WTC11 (cell line): Measurements from ENCODE around the gene OPTC. TPM values are rescaled to one million over a fixed set of nuclear protein-coding genes. Genes with fewer than 3 reads are reported as not detected.
A peak's percentile ranks its signal among the peaks of the same experiment; 100 is the strongest.

Experiments
- ATAC-seq: fragments of 200-7000 bp; cut with Tn5 transposase; 2 replicates; pipeline ENCODE4 v1.10.0; 2021; ENCODE audit warnings: mild to moderate bottlenecking, moderate library complexity
- CTCF ChIA-PET: fragments of 300-600 bp; sonication (Branson Sonifier 250); formaldehyde crosslinking; loops from one replicate; lab custom pipeline; 2021; ENCODE audit warnings: antibody characterized with exemption; lab: Charles Lee
- POLR2A ChIA-PET: fragments of 350-600 bp; sonication (Branson Sonifier 250); formaldehyde crosslinking; loops from one replicate; lab custom pipeline; 2021; ENCODE audit warnings: antibody characterized with exemption; lab: Charles Lee
- DNase-seq: peaks from one replicate; pipeline ENCODE4 v3.0.0; 2021; ENCODE audit warnings: low spot score
- H3K27ac Mint-ChIP-seq: 2 replicates; pipeline ENCODE4 v1.8.0; 2021; ENCODE audit warnings: mixed read lengths
- H3K27me3 Mint-ChIP-seq: 2 replicates; pipeline ENCODE4 v1.8.0; 2021; ENCODE audit warnings: low read depth, mild to moderate bottlenecking, moderate library complexity, mixed read lengths
- H3K36me3 Mint-ChIP-seq: 2 replicates; pipeline ENCODE4 v1.8.0; 2021; ENCODE audit warnings: mixed read lengths
- H3K4me1 Mint-ChIP-seq: 2 replicates; pipeline ENCODE4 v1.8.0; 2022; ENCODE audit warnings: mixed read lengths
- H3K4me3 Mint-ChIP-seq: 2 replicates; pipeline ENCODE4 v1.8.0; 2021; ENCODE audit warnings: mild to moderate bottlenecking, moderate library complexity, mixed read lengths
- H3K9me3 Mint-ChIP-seq: 2 replicates; pipeline ENCODE4 v1.8.0; 2021; ENCODE audit warnings: mixed read lengths
- ATF2 ChIP-seq: sonication (generic); formaldehyde crosslinking; IDR thresholded peaks from 2 replicates; pipeline ENCODE4 v1.8.1; 2022; ENCODE audit warnings: low read depth, missing genetic modification reagents, borderline replicate concordance
- ATF3 ChIP-seq: sonication (generic); formaldehyde crosslinking; conservative IDR thresholded peaks from 2 replicates; pipeline ENCODE4 v1.8.1; 2022; ENCODE audit warnings: mild to moderate bottlenecking, missing genetic modification reagents
- E2F4 ChIP-seq: sonication (generic); formaldehyde crosslinking; IDR thresholded peaks from 2 replicates; pipeline ENCODE4 v1.8.1; 2022; ENCODE audit warnings: low read depth, mild to moderate bottlenecking, moderate library complexity, missing genetic modification reagents, borderline replicate concordance
- E2F5 ChIP-seq: sonication (generic); formaldehyde crosslinking; IDR thresholded peaks from 2 replicates; pipeline ENCODE4 v1.8.1; 2022; ENCODE audit warnings: mild to moderate bottlenecking, moderate library complexity, missing genetic modification reagents
- EMX1 ChIP-seq: fragments of 250-450 bp; sonication (Bioruptor Pico); IDR thresholded peaks from 2 replicates; pipeline ENCODE4 v1.8.0; 2021; ENCODE audit warnings: mild to moderate bottlenecking
- FOXJ3 ChIP-seq: sonication (generic); formaldehyde crosslinking; IDR thresholded peaks from 2 replicates; pipeline ENCODE4 v1.9.0; 2021; ENCODE audit warnings: missing genetic modification reagents, mild to moderate bottlenecking, borderline replicate concordance
- GRHL2 ChIP-seq: fragments of 250-450 bp; sonication (Bioruptor Pico); IDR thresholded peaks from 2 replicates; pipeline ENCODE4 v1.8.0; 2022; ENCODE audit warnings: mild to moderate bottlenecking, moderate library complexity; ENCODE audit not compliant: insufficient replicate concordance, severe bottlenecking
- HMGXB4 ChIP-seq: sonication (generic); formaldehyde crosslinking; IDR thresholded peaks from 2 replicates; pipeline ENCODE4 v1.8.1; 2023; ENCODE audit warnings: mild to moderate bottlenecking, moderate library complexity, missing genetic modification reagents
- KAT7 ChIP-seq: sonication (generic); formaldehyde crosslinking; IDR thresholded peaks from 2 replicates; pipeline ENCODE4 v1.8.1; 2023; ENCODE audit warnings: missing genetic modification reagents, mild to moderate bottlenecking, borderline replicate concordance
- MLX ChIP-seq: sonication (generic); formaldehyde crosslinking; IDR thresholded peaks from 2 replicates; pipeline ENCODE4 v1.8.1; 2023; ENCODE audit warnings: mild to moderate bottlenecking, missing genetic modification reagents, moderate library complexity
- MXD4 ChIP-seq: fragments of 250-450 bp; sonication (Bioruptor Pico); IDR thresholded peaks from 2 replicates; pipeline ENCODE4 v1.8.0; 2021; ENCODE audit warnings: mild to moderate bottlenecking, moderate library complexity, borderline replicate concordance
- MYBL2 ChIP-seq: sonication (generic); formaldehyde crosslinking; IDR thresholded peaks from 2 replicates; pipeline ENCODE4 v1.8.1; 2023; ENCODE audit warnings: mild to moderate bottlenecking, moderate library complexity, missing genetic modification reagents
- RORB ChIP-seq: fragments of 250-450 bp; sonication (Bioruptor Pico); IDR thresholded peaks from 2 replicates; pipeline ENCODE4 v1.9.0; 2021; ENCODE audit warnings: mild to moderate bottlenecking
- SMAD4 ChIP-seq: sonication (generic); formaldehyde crosslinking; IDR thresholded peaks from 2 replicates; pipeline ENCODE4 v1.8.0; 2022; ENCODE audit warnings: mild to moderate bottlenecking, missing genetic modification reagents
- TCF7 ChIP-seq: sonication (generic); formaldehyde crosslinking; IDR thresholded peaks from 2 replicates; pipeline ENCODE4 v1.8.0; 2022; ENCODE audit warnings: mild to moderate bottlenecking, low read depth, missing genetic modification reagents, moderate library complexity
- TEAD1 ChIP-seq: sonication (generic); formaldehyde crosslinking; IDR thresholded peaks from 2 replicates; pipeline ENCODE4 v1.8.0; 2022; ENCODE audit warnings: mild to moderate bottlenecking, missing genetic modification reagents
- ZNF281 ChIP-seq: sonication (generic); formaldehyde crosslinking; IDR thresholded peaks from 2 replicates; pipeline ENCODE4 v1.8.0; 2023; ENCODE audit warnings: mild to moderate bottlenecking, missing genetic modification reagents
- ZNF425 ChIP-seq: fragments of 250-450 bp; sonication (Bioruptor Pico); conservative IDR thresholded peaks from 2 replicates; pipeline ENCODE4 v1.9.0; 2021; ENCODE audit warnings: mild to moderate bottlenecking
- total RNA-seq: library from RNA; stranded (reverse); gene quantifications from 3 replicates; pipeline ENCODE4 v1.2.3, GENCODE V29; 2021

Gene OPTC
- total RNA-seq, 1 experiment from 2014 or later: 0.55 TPM

GRCh38 chr1:203463469-203464062 lies 30.4 kb upstream of the OPTC start:
- no peaks in the 10 kb centered on the region; the same call in 1 of the 2 replicates for H3K27me3 Mint-ChIP-seq
- no peak overlapping the region for H3K4me3 Mint-ChIP-seq
- no peak overlapping the region for H3K27ac Mint-ChIP-seq
- H3K36me3 Mint-ChIP-seq: no peaks in the 10 kb centered on the region
- H3K9me3 Mint-ChIP-seq: no peaks in the 10 kb centered on the region
- no peak for DNase-seq
- POLR2A ChIA-PET: interaction anchor here (0.6 kb wide), 1 partner anchor 184 kb away, joined by 7 read pairs; no protein-coding TSS in a partner anchor
- CTCF ChIA-PET: interaction anchor here (1.0 to 2.4 kb wide), 17 partner anchors 10 to 423 kb away, joined by 3 to 26 read pairs (median 4); partner anchors contain the start of genes FMOD, OPTC and PRELP
- ATAC-seq: peak; percentile 76
- peaks cover 16% of the 10 kb centered on the region for H3K4me1 Mint-ChIP-seq
- no peak for TF ChIP-seq E2F5 (CRISPR knock-in tag)
- no peak for TF ChIP-seq ATF2 (CRISPR knock-in tag)
- TF ChIP-seq KAT7 (CRISPR knock-in tag): no peak
- no peak for TF ChIP-seq HMGXB4 (CRISPR knock-in tag)
- TF ChIP-seq ZNF281 (CRISPR knock-in tag): no peak
- TF ChIP-seq RORB (CRISPR knock-in tag): no peak
- TF ChIP-seq TCF7 (CRISPR knock-in tag): no peak
- no peak for TF ChIP-seq MXD4 (CRISPR knock-in tag)
- no peak for TF ChIP-seq MLX (CRISPR knock-in tag)
- TF ChIP-seq TEAD1: no peak

- DNase-seq (no peak), ATAC-seq (no peak)
- H3K9me3 Mint-ChIP-seq: no peaks in the 10 kb centered on the region
- no peak overlapping the region for H3K27ac Mint-ChIP-seq
- no peaks in the 10 kb centered on the region for H3K36me3 Mint-ChIP-seq
- no peaks in the 10 kb centered on the region; the same call in 1 of the 2 replicates for H3K27me3 Mint-ChIP-seq
- H3K4me3 Mint-ChIP-seq: no peak overlapping the region
- ChIA-PET CTCF (interaction anchor here (1.0 to 2.4 kb wide), 14 partner anchors 11 to 424 kb away, joined by 3 to 26 read pairs (median 4); partner anchors contain the start of genes FMOD and PRELP), POLR2A (interaction anchor here (0.6 kb wide), 1 partner anchor 184 kb away, joined by 7 read pairs; no protein-coding TSS in a partner anchor)
- peaks cover 16% of the 10 kb centered on the region for H3K4me1 Mint-ChIP-seq
- TF ChIP-seq EMX1: no peak
- TF ChIP-seq MYBL2 (CRISPR knock-in tag): no peak
- TF ChIP-seq ZNF425: no peak
- TF ChIP-seq ATF2 (CRISPR knock-in tag): no peak
- no peak for TF ChIP-seq ATF3 (CRISPR knock-in tag)
- no peak for TF ChIP-seq RORB (CRISPR knock-in tag)
- TF ChIP-seq SMAD4 (CRISPR knock-in tag): no peak
- TF ChIP-seq FOXJ3: no peak
- no peak for TF ChIP-seq GRHL2 (CRISPR knock-in tag)
- TF ChIP-seq E2F4 (CRISPR knock-in tag): no peak
Observed at GRCh38 chr1:203464226-203464625, 29.7 kb upstream of the OPTC start.
